NCI-H2107 treated with DMSO at 0.1 percent for 48 hours (cell line): ENCODE measurements around the gene SSUH2.
"Not testable (repeated sequence)": the region's sequence is repeated elsewhere in the genome, so short reads cannot be mapped to it uniquely, and the experiment has no call there.

Source experiments
- DNase-seq: peaks from one replicate; lab custom pipeline; 2025; ENCODE audit not compliant: unreplicated experiment; lab: John Stamatoyannopoulos, UW

The SSUH2 gene, protein sequence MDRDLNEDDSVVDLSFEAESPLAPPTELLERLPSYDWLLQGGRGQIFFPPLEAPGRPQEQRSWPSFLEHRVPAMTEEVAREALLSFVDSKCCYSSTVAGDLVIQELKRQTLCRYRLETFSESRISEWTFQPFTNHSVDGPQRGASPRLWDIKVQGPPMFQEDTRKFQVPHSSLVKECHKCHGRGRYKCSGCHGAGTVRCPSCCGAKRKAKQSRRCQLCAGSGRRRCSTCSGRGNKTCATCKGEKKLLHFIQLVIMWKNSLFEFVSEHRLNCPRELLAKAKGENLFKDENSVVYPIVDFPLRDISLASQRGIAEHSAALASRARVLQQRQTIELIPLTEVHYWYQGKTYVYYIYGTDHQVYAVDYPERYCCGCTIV

DNA sequence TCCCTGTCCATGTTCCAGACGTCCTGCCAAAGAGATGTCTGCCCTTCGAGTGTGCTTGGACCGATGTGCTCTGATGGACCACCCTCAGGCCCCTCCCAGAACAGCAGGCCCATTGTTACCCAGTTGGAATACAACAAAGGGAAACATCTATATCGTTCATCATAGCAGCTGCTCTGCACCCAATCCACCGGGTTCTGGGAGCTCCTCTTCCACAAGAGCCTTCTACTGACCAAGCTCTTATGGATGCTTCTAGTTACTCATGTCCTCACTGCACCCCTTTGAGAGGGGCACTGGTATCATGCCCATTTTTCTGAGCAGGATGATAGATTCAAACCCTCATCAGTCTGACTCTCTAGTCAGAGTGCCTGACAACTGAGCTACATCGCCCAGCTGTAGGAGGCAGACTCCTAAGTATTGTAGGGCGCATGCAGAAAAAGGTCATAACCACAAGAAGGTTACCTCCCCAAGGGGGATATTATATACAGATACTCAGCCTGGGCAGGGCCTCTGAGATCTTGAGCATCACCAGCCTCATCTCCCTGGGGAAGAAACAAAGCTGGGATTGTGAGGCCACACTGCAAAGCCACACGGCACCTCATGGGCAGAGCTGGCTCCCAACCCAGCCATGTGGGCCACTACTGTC lies at the start of gene SSUH2:
Gene SSUH2 (minus strand): TSS at position 51 of the 643 bp plus-strand sequence. CDS start 40 bp downstream, at position 11.
- no peak for DNase-seq

DNA sequence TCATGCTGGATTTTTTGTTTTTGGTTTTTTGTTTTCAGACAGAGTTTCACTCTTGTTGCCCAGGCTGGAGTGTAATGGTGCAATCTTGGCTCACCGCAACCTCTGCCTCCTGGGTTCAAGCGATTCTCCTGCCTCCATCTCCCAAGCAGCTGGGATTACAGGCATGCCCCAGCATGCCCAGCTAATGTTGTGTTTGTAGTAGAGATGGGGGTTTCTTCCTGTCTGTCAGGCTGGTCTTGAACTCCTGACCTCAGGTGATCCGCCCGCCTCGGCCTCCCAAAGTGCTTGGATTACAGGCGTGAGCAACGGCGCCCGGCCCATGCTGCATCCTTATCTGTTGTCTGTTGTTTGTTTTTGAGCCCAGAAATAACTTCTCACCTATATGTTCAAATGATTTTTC lies 46.7 kb upstream of the SSUH2 start:
- DNase-seq = not testable (repeated sequence)

DNA sequence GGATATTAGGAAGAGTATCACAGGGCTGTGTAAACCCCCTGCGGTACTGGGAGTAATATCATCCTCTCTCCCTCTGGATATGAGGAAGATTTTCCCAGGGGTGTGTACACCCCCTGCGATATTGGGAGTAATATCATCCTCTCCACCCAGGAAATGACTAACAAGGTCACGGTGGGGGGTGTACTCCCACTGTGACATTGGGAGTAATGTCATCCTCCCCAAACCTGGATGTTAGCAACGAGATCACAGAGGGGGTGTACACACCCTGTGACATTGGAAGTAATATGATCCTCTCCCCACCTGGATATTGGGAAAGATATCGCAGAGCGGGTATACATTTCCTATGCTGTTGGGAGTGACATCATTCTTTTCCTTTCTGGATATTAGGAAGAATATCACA lies 40.4 kb upstream of the SSUH2 start:
- not testable (repeated sequence) for DNase-seq

DNA sequence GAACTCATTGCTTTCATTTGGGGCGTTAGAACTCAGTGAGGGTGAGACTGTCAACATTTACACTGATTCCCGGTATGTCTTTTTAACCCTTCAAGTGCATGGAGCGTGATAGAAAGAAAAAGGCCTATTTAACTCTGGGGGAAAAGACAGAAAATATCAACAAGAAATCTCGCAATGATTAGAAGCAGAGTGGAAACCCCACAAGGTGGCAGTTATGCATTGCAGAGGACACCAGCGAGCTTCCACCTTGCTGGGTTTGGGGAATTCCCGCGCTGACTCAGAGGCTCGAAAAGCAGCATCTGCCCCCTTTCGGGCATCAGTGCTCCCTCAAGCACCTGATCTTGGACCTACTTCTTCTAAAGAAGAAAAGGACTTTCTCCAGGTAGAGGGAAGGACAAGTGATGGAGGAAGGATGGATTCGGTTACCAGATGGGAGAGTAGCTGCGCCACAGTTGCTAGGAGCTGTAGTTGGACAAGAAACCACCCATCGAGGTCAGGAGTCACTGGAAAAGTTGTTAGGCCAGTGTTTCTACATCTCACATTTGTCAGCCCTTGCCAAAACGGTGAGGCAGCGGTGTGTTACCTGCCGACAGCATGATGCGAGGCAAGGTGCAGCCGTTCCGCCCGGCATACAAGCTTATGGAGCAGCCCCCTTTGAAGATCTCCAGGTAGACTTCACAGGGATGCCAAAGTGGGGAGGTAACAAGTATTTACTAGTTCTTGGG lies 38.4 kb upstream of the SSUH2 start:
- not testable (repeated sequence) for DNase-seq

DNA sequence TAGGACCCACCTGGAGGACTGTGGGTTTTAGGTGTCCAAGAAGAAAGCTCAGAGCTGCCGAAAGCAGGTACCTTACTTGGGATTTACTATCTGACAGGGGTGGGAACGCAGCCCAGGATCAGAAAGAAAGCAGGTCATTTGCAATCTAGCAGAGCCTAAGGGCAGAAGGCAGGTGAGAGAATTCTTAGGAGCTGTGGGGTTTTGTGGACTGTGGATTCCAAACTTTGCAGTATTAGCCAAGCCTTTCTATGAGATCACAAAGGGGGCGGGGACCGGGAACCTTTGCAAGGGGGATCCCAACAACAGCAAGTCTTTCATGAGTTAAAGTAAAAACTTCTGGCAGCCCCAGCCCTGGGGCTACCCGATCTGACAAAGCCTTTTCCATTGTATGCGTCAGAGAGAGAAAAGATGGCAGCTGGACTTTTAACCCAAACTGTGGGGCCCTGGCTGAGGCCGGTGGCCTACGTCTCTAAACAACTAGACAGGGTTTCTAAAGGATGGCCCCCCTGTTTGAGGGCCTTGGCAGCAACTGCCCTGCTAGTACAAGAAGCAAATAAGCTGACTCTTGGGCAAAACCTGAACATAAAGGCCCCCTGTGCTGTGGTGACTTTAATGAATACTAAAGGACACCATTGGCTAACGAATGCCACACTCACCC lies 37.4 kb upstream of the SSUH2 start:
- not testable (repeated sequence) for DNase-seq

DNA sequence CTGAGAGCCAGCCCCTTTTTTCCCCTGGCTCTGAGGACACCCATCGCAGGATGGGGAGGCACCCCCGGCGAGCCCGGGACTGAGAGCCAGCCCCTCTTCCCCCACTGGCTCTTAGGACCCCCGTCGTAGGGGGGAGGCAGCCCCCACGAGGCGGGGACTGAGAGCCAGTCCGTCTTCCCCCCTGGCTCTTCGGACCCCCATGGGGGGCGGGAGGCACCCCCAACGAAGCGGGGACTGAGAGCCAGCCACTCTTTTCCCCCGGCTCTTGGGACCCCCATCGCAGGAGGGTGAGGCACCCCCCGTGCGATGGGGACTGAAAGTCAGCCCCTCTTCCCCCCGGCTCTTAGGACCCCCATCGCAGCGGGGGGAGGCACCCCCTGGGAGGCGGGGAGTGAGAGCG lies 36.8 kb upstream of the SSUH2 start:
- DNase-seq = no peak

DNA sequence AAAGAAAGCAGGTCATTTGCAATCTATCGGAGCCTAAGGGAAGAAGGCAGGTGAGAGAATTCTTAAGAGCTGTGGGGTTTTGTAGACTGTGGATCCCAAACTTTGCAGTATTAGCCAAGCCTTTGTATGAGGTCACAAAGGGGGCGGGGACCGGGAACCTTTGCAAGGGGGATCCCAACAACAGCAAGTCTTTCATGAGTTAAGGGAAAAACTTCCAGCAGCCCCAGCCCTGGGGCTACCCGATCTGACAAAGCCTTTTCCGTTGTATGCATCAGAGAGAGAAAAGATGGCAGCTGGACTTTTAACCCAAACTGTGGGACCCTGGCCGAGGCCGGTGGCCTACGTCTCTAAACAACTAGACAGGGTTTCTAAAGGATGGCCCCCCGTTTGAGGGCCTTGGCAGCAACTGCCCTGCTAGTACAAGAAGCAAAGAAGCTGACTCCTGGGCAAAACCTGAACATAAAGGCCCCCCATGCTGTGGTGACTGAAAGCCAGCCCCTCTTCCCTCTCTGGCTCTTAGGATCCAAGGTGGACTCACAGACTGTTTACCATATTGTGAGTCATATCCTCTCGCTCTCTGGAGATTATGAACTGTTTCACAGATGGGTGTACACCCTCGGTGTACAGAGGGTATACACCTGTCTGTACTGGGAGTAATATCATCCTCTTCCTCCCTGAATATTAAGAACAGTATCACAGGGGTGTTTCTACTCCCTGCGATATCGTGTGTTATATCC lies 35.4 kb upstream of the SSUH2 start:
- not testable (repeated sequence) for DNase-seq

DNA sequence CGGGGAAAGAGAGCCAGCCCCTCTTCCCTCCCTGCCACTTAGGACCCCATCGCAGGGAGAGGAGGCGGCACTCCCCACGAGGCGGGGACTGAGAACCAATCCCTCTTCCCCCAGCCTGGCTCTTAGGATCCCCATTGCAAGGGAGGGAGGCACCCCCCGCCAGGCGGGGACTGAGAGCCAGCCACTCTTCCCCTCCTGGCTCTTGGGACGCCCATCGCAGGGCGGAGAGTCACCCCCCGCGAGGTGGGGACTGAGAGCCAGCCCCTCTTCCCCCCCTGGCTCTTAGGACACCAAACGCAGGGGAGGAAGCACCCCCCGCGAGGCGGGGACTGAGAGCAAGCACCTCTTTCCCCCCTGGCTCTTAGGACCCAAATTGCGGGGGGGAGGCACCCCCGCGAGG lies 34.2 kb upstream of the SSUH2 start:
- no peak for DNase-seq

DNA sequence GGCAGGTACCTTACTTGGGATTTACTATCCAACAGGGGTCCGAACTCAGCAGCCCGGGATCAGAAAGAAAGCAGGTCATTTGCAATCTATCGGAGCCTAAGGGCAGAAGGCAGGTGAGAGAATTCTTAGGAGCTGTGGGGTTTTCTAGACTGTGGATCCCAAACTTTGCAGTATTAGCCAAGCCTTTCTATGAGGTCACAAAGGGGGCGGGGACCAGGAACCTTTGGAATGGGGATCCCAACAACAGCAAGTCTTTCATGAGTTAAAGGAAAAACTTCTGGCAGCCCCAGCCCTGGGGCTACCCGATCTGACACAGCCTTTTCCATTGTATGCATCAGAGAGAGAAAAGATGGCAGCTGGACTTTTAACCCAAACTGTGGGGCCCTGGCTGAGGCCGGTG lies 32.7 kb upstream of the SSUH2 start:
- DNase-seq = not testable (repeated sequence)

DNA sequence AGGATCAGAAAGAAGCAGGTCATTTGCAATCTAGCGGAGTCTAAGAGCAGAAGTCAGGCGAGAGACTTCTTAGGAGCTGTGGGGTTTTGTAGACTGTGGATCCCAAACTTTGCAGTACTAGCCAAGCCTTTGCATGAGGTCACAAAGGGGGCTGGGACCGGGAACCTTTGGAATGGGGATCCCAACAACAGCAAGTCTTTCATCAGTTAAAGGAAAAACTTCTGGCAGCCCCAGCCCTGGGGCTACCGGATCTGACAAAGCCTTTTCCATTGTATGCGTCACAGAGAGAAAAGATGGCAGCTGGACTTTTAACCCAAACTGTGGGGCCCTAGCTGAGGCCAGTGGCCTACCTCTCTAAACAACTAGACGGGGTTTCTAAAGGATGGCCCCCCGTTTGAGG lies 31.0 kb upstream of the SSUH2 start:
- not testable (repeated sequence) for DNase-seq

DNA sequence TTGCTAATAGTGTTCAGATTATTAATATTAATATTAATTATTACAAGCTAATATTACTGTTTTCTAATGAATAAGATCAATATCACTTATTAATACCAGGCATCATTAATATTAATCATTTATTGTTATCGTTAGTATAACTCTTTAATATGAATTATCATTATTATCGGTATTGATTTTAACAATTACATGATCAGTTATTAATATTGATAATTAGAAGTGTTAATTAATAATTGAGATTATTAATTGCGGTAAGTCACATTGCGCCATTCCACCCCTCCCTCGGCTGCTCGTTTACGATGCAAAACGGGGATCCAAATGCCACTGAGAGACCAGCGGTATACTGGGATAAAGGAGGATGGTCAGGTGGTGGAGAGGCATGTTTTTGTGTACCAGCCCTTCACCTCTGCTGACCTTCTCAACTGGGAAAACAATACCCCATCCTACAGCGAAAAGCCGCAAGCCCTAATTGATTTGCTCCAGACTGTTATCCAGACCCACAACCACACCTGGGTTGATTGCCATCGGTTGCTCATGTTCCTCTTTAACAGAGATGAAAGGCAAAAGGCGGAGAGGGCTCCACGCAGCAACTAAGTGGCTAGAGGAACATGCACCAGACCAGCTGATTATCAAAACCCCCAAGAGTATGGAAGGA lies 28.6 kb upstream of the SSUH2 start:
- DNase-seq = no peak

DNA sequence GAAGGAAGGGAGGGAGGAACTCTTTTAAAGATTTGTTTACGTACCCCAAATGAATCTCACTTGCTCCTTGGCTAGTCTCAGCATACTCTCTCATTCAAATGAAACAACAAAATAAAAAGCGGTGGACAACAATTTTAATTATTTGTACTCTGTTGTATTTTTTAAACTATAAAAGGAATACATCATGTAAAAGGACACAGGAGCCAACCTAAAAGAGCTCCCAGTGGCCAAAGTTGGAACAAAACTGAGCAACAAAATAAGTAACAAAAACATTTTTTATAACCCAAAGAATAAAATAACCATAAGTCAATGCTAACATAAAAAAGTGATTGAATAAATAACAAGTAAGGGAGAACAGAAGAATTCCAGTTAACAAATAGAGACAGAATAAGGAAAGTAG lies 24.4 kb upstream of the SSUH2 start:
- no peak for DNase-seq

DNA sequence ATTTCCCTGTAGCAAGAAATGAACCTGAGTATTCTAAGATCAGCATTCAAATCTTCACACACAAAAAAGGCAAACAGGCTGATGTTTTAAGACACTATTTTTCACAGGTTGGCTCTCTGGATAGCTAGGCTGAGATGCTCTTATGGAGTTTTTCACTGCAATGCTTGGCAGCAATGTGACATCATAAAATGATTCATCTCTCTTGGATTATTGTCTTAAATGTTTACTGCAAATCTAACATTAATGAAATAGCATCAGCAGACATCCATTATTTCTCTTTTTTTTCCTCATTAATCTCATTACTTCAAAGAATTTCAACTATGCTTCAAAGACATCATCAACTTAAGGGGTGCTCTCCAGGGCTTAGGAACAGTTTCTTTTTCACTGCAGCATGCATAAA lies 23.6 kb upstream of the SSUH2 start:
- no peak for DNase-seq

DNA sequence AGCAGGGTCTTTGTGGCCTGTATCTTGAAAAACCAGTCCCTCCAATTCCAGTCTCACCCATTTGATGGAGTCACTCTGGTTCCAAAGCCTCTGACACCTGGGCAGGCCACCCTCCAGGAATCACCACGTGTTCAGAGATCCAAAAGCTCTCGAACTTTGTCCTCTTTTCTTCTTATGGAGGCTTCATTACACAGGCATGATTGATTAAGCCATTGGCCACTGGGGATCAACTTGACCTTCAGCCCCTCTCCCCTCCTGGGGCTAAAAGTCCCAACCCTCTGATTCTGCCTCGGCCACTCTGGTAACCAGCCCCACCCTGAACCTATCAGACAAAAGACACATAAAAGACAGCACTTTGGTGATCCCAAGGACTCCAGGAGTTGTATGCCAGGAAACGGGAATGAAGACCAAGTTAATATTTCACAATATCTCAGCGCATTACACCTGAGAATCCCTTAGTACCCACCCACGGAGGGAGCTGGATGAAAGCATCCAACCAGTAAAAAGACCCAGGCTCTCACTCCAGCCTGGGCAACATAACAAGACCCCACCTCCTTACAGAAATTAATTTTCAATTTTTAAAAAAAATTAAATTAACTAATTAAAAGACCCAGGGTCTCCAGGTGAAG lies 23.0 kb upstream of the SSUH2 start:
- no peak for DNase-seq

DNA sequence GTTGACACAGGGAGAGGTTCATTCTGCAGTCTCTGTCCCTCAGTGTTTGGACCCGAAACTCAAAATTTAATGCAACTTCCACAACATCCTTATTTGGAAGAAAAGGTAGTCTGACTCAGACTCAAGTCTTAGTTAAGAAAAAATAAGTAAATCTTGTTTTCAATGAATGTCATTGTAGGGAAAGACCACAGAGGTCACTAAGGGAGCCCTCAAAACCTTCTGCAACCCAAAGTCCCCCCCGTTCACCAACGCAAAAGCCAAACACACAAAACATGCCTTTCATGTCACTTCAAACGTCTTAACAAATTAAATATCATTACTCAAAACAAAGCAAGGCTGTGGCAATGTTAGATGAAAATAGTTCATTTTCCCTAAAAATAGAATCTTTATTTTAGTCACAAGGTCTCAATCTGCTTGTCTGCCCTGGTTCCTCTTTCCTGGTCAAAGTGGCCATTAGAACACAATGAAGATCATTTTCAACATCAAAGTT lies 20.9 kb upstream of the SSUH2 start:
- no peak for DNase-seq

DNA sequence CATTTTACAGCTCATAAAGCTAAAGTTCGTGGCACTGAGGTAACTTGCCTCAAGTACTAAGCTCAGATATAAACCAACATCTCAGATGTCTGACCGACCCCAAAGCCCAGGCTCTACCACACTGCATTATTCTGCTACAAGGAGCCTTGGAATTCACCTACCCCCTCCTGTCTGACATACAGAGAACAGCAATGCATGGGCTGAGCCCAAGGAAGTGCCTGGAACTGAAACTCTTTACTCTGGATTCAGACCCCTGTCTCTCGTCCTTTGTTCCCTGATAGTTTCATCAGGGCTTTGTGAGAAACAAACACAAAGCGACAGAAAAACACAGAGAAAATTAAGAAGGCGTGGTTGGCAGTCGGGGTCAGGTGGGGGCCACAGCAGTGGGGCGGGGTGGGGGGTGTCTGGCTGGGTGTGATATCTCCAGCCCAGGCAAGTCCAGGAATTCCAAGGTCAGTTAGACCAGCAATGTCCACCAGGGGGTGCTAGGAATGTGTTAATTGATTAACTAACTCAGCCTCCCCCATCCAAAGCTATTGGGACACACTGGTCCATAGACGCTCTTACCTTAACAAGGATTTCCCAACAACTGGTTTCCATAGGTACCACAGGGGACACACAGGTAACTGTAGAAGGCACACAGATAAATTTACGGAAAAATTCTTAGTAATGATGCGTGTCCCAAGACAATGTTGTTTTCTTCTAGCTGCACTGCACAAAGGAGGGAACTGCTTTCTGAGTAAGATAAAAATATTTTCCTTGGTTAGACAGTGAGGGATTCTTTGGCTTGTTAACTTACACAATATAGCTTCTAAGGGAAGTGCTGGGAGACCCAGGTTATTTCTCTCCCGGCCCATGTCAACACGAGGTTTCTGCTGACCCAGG lies 18.8 kb upstream of the SSUH2 start:
- DNase-seq = no peak

DNA sequence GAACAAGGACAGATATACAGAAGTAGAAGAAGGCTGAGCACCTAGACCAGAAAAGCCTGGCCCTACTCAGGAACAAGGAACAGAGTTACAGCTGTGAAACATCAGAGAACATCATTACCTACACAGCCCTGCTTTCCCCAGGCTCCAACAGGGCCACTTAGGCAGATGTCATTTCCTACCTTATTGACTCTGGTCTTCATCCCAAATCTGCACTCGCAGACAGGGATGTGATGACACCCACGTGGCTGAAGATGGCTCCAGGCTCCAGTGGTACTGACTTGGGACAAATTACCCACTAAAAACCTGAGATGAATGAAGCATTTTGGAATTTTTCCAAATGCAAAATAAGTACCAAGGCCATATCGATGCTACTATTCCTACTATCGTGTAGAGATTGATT lies 18.0 kb upstream of the SSUH2 start:
- DNase-seq = no peak
